Subcutaneous adipose tissue (tissue), 4 donors: Measurements from ENCODE around the gene INMT. TPM values are rescaled to one million over a fixed set of nuclear protein-coding genes. Genes with fewer than 3 reads are reported as not detected.

Experiments
- CTCF ChIP-seq: fragments of 450-650 bp; IDR thresholded peaks from one replicate; pipeline ENCODE4 v1.5.1; 2016; ENCODE audit warnings: low read depth, mild to moderate bottlenecking, control low read depth, antibody characterized with exemption, moderate library complexity
- total RNA-seq, 4 donors: library from RNA; depleted of rRNA; stranded (reverse); fragments of >200 nt; gene quantifications; one replicate each; pipeline ENCODE4 v1.1.0, GENCODE V29; 2016

Gene INMT
- total RNA-seq, 4 donors from 2014 or later, result 1.4 to 30.1 (median 10.9) TPM

GRCh38 chr7:30733691-30734090, 18.2 kb upstream of the INMT start:
- no peak for TF ChIP-seq CTCF

- no peak for TF ChIP-seq CTCF
Observed at GRCh38 chr7:30734497-30734896, 17.4 kb upstream of the INMT start.

GRCh38 chr7:30735631-30736030, 16.3 kb upstream of the INMT start:
- no peak for TF ChIP-seq CTCF

- TF ChIP-seq CTCF, result no peak
Observed at GRCh38 chr7:30736291-30736690, 15.6 kb upstream of the INMT start.

GRCh38 chr7:30738026-30738915, 13.7 kb upstream of the INMT start:
- no peak for TF ChIP-seq CTCF

- TF ChIP-seq CTCF, result no peak
Observed at GRCh38 chr7:30739691-30740090, 12.2 kb upstream of the INMT start.

- TF ChIP-seq CTCF, result no peak
Observed at GRCh38 chr7:30740417-30741181, 11.3 kb upstream of the INMT start.
